Femur (tissue), 1 donor: Measurements from ENCODE around the gene HIPK2.

Experiments used
- DNase-seq: peaks from one replicate; pipeline ENCODE4 v3.0.0-alpha.2; 2017

The HIPK2 gene

GRCh38 chr7:139750459-139751095 is 27.2 kb downstream of the HIPK2 start:
- DNase-seq, result no peak

- DNase-seq, result no peak
These were observed 28.3 kb downstream of the HIPK2 start for GRCh38 chr7:139749545-139749944.

GRCh38 chr7:139748941-139749340 is 28.9 kb downstream of the HIPK2 start:
- no peak for DNase-seq

- no peak for DNase-seq
These were observed 29.4 kb downstream of the HIPK2 start for GRCh38 chr7:139748373-139748765.

- no peak for DNase-seq
These were observed 30.0 kb downstream of the HIPK2 start for GRCh38 chr7:139747662-139748372.

GRCh38 chr7:139746652-139747051 is 31.1 kb downstream of the HIPK2 start:
- DNase-seq, result no peak

- no peak for DNase-seq
These were observed 32.1 kb downstream of the HIPK2 start for GRCh38 chr7:139745678-139746143.

- no peak for DNase-seq
These were observed 32.8 kb downstream of the HIPK2 start for GRCh38 chr7:139744768-139745677.

- DNase-seq, result no peak
These were observed 33.6 kb downstream of the HIPK2 start for GRCh38 chr7:139743967-139744767.

- no peak for DNase-seq
These were observed 34.4 kb downstream of the HIPK2 start for GRCh38 chr7:139743267-139743966.

- DNase-seq, result no peak
These were observed 35.9 kb downstream of the HIPK2 start for GRCh38 chr7:139741789-139742344.

- no peak for DNase-seq
These were observed 36.6 kb downstream of the HIPK2 start for GRCh38 chr7:139741239-139741638.

GRCh38 chr7:139739863-139740597 is 37.8 kb downstream of the HIPK2 start:
- no peak for DNase-seq

GRCh38 chr7:139738772-139739171 is 39.0 kb downstream of the HIPK2 start:
- no peak for DNase-seq

- no peak for DNase-seq
These were observed 39.7 kb downstream of the HIPK2 start for GRCh38 chr7:139738101-139738489.

- DNase-seq, result no peak
These were observed 40.3 kb downstream of the HIPK2 start for GRCh38 chr7:139737221-139738100.

GRCh38 chr7:139735912-139736595 is 41.7 kb downstream of the HIPK2 start:
- DNase-seq, result no peak

- DNase-seq, result no peak
These were observed 42.3 kb downstream of the HIPK2 start for GRCh38 chr7:139735466-139735865.

- DNase-seq, result no peak
These were observed 43.4 kb downstream of the HIPK2 start for GRCh38 chr7:139734395-139734794.
